ENCODE measurements around the gene TYK2.

GRCh38 chr19:10407096-10407495 is 26.7 kb upstream of the TYK2 start:
- TF ChIP-seq CTCF (optimal IDR thresholded peaks at IDR 0.05 in 1 of 3, IDR thresholded peaks at IDR 0.05 in 1 of 3, conservative IDR thresholded peaks at IDR 0.05 in 1 of 3; ENCODE audit: extremely low read depth in 1 of 3, insufficient read depth in 2 of 3, low read length in 3 of 3) (no peak), EZH2 (IDR thresholded peaks at IDR 0.05; ENCODE audit: low read length) (no peak)

Measured in keratinocyte (primary cell).